HL-60 (cell line): Measurements from ENCODE around the gene RAB3GAP1.

Experiments used
- DNase-seq, 2 experiments: peaks; one replicate each; pipeline ENCODE4 v3.0.0-alpha.2; 2010 to 2020; ENCODE audit warnings: low read depth in 1 of 2, low spot score in 1 of 2
- H3K27ac ChIP-seq: fragments of 250-450 bp; sonication (Bioruptor Pico); replicated peaks from 2 replicates; pipeline ENCODE4 v1.5.1; 2020; ENCODE audit warnings: mild to moderate bottlenecking, moderate library complexity
- H3K27me3 ChIP-seq: fragments of 250-450 bp; sonication (Bioruptor Pico); 2 replicates; pipeline ENCODE4 v1.5.1; 2021; ENCODE audit warnings: mild to moderate bottlenecking, moderate library complexity; ENCODE audit not compliant: insufficient read depth, poor library complexity, severe bottlenecking
- H3K4me3 ChIP-seq: replicated peaks from 2 replicates; pipeline ENCODE4 v1.5.1; 2011; ENCODE audit warnings: mild to moderate bottlenecking, control low read depth, low read length; ENCODE audit not compliant: insufficient read depth
- GABPA ChIP-seq: IDR thresholded peaks from 2 replicates; pipeline ENCODE4 v1.6.1; 2012; ENCODE audit warnings: low read depth
- POLR2AphosphoS5 ChIP-seq: IDR thresholded peaks from 2 replicates; pipeline ENCODE4 v1.6.1; 2012; ENCODE audit warnings: low read depth
- SPI1 ChIP-seq: IDR thresholded peaks from 2 replicates; pipeline ENCODE4 v1.6.1; 2012; ENCODE audit warnings: low read depth, mild to moderate bottlenecking, borderline replicate concordance
- TF ChIP-seq, protein P1 (sequence below): IDR thresholded peaks from 2 replicates; pipeline ENCODE4 v1.6.1; 2012; ENCODE audit warnings: low read depth; ENCODE audit not compliant: insufficient replicate concordance
- TF ChIP-seq, protein P2 (sequence below): IDR thresholded peaks from one replicate; pipeline ENCODE4 v1.5.1; 2011; ENCODE audit warnings: low read length, control low read depth, inconsistent platforms; ENCODE audit not compliant: insufficient read depth

Gene RAB3GAP1

DNA sequence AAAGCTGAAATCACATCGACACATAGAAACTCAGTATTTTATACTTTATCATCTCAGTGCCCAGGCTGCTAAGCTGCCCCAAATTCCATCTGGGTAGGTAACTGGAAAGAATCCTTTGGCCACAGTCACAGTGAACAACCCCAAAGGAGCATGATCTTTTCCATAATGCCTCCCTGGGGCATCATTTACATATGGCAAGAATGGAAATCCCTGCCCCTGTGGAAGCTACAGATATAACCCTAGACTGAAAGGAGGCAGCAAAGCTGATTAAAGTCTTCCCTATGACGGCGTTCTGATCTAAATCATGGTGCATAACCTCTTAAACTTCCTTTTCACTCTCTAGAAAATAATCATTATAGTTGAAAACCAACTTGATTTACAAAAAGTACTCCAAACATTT is 46.3 kb upstream of the RAB3GAP1 start:
- Histone ChIP-seq H3K27ac (no peak overlapping the region), H3K4me3 (no peak overlapping the region), H3K27me3 (no peaks in the 10 kb centered on the region)
- TF ChIP-seq GABPA (no peak), SPI1 (no peak), POLR2AphosphoS5 (no peak)
- TF ChIP-seq, protein P1, sequence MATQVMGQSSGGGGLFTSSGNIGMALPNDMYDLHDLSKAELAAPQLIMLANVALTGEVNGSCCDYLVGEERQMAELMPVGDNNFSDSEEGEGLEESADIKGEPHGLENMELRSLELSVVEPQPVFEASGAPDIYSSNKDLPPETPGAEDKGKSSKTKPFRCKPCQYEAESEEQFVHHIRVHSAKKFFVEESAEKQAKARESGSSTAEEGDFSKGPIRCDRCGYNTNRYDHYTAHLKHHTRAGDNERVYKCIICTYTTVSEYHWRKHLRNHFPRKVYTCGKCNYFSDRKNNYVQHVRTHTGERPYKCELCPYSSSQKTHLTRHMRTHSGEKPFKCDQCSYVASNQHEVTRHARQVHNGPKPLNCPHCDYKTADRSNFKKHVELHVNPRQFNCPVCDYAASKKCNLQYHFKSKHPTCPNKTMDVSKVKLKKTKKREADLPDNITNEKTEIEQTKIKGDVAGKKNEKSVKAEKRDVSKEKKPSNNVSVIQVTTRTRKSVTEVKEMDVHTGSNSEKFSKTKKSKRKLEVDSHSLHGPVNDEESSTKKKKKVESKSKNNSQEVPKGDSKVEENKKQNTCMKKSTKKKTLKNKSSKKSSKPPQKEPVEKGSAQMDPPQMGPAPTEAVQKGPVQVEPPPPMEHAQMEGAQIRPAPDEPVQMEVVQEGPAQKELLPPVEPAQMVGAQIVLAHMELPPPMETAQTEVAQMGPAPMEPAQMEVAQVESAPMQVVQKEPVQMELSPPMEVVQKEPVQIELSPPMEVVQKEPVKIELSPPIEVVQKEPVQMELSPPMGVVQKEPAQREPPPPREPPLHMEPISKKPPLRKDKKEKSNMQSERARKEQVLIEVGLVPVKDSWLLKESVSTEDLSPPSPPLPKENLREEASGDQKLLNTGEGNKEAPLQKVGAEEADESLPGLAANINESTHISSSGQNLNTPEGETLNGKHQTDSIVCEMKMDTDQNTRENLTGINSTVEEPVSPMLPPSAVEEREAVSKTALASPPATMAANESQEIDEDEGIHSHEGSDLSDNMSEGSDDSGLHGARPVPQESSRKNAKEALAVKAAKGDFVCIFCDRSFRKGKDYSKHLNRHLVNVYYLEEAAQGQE = no peak
- TF ChIP-seq, protein P2, sequence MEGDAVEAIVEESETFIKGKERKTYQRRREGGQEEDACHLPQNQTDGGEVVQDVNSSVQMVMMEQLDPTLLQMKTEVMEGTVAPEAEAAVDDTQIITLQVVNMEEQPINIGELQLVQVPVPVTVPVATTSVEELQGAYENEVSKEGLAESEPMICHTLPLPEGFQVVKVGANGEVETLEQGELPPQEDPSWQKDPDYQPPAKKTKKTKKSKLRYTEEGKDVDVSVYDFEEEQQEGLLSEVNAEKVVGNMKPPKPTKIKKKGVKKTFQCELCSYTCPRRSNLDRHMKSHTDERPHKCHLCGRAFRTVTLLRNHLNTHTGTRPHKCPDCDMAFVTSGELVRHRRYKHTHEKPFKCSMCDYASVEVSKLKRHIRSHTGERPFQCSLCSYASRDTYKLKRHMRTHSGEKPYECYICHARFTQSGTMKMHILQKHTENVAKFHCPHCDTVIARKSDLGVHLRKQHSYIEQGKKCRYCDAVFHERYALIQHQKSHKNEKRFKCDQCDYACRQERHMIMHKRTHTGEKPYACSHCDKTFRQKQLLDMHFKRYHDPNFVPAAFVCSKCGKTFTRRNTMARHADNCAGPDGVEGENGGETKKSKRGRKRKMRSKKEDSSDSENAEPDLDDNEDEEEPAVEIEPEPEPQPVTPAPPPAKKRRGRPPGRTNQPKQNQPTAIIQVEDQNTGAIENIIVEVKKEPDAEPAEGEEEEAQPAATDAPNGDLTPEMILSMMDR = no peak
- no peak for DNase-seq

DNA sequence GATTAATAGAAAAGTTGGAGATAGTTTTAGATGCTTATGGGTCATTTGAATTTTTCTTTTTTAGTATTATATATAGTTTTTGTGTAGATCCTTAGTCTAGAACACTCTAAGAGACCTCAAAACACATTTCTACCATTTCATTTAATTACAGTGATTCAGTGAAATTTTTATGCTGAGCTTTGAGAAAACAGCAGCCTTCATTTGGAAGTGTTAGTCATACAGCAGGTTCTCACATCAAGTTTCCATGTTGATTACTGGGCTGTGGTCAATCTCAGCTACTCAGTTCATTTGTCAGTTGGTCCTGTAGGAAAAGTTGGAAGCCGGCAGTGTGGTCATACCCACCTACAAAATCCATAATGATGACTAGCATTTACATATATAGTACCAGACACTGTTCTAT is 42.8 kb upstream of the RAB3GAP1 start:
- no peak for DNase-seq
- H3K27ac ChIP-seq = no peak overlapping the region
- no peaks in the 10 kb centered on the region for H3K27me3 ChIP-seq
- TF ChIP-seq GABPA = no peak
- TF ChIP-seq, protein P2 = no peak
- H3K4me3 ChIP-seq = no peak overlapping the region

DNA sequence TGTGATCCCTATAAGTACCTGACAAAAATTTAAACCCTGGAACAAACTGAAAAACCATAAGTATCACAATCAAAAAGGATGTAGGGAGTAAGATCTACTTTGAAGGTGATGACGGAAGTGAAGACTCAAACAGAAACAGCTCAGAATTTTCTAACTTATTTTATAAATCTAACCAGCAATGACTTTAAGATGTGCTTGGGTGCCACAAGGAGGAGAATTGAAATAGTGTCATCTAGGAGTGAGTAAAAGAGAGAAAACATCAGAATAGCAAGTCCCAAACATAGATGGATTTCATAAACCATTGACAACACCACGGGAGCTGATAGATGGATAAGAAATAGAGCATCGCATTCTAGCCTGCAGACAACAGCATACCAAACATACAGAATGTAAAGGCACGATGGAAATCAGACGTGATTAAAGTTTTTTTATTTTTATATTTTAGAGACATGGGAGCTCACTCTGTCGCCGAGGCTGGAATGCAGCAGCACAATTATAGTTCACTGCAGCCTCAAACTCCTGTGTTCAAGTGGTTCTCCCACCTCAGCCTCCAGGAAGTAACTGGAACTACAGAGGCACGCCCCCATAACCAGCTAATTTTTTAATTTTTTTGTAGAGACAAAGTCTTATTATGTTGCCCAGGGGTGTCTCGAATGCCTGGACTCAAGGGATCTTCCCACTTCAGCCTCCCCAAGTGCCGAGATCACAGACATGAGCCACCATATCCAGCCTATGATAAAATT is 41.7 kb upstream of the RAB3GAP1 start:
- H3K4me3 ChIP-seq = no peak overlapping the region

More for the DNA sequence above, 41.7 kb upstream of the RAB3GAP1 start:
- H3K27me3 ChIP-seq = no peaks in the 10 kb centered on the region
- H3K27ac ChIP-seq = no peak overlapping the region
- DNase-seq = no peak
- TF ChIP-seq SPI1 = no peak
- no peak for TF ChIP-seq POLR2AphosphoS5
- TF ChIP-seq, protein P1 = no peak
- no peak for TF ChIP-seq GABPA
- TF ChIP-seq, protein P2 = no peak
